HEK293 (cell line): ENCODE measurements around the gene DENND1A.

ENCODE experiments used
- CTCF ChIA-PET: fragments of 350-600 bp; formaldehyde crosslinking; extraction: SDS; loops from one replicate; lab custom pipeline; 2021; ENCODE audit warnings: antibody characterized with exemption; lab: Yijun Ruan, JAX
- POLR2A ChIA-PET: fragments of 300-600 bp; formaldehyde crosslinking; extraction: SDS; loops from one replicate; lab custom pipeline; 2020; ENCODE audit warnings: antibody characterized with exemption, inconsistent platforms; lab: Yijun Ruan, JAX
- H3K27ac ChIP-seq: fragments of 200-500 bp; sonication (Bioruptor generic); 2 replicates; pipeline ENCODE4 v1.5.1; 2014; ENCODE audit warnings: low read depth, low read length, control low read depth, inconsistent platforms; ENCODE audit errors: extremely low read depth
- H3K36me3 ChIP-seq, 2 experiments: fragments of 200-500 bp in 1 of 2; sonication (Bioruptor generic) in 1 of 2; 1 replicate in 1 of 2; 2 replicates in 1 of 2; pipeline ENCODE4 v1.5.1; 2014 to 2017; ENCODE audit warnings: inconsistent platforms in 2 of 2, low read length in 2 of 2; ENCODE audit not compliant: control insufficient read depth in 2 of 2, insufficient read depth in 1 of 2
- H3K4me1 ChIP-seq: fragments of 200-500 bp; sonication (Bioruptor generic); 2 replicates; pipeline ENCODE4 v1.5.1; 2014; ENCODE audit warnings: mild to moderate bottlenecking, low read length, inconsistent platforms; ENCODE audit not compliant: control insufficient read depth, insufficient read depth
- H3K4me3 ChIP-seq: 2 replicates; pipeline ENCODE4 v1.5.1; 2011; ENCODE audit warnings: low read depth, mild to moderate bottlenecking, control low read depth, low read length, moderate library complexity
- H3K9me3 ChIP-seq: fragments of 200-500 bp; sonication (Bioruptor generic); 2 replicates; pipeline ENCODE4 v1.5.1; 2014; ENCODE audit warnings: low read depth, low read length, inconsistent platforms; ENCODE audit not compliant: control insufficient read depth, insufficient read depth
- EGR2 ChIP-seq: fragments of 450-650 bp; formaldehyde crosslinking; IDR thresholded peaks from 2 replicates; pipeline ENCODE4 v1.5.1; 2016; ENCODE audit warnings: low read depth, missing biosample characterization, missing genetic modification characterization
- HIC1 ChIP-seq: fragments of 450-650 bp; formaldehyde crosslinking; IDR thresholded peaks from 2 replicates; pipeline ENCODE4 v1.5.1; 2016; ENCODE audit warnings: missing biosample characterization, missing genetic modification characterization
- HOXD13 ChIP-seq: sonication (generic); formaldehyde crosslinking; IDR thresholded peaks from 2 replicates; pipeline ENCODE4 v1.8.0; 2022; ENCODE audit warnings: missing genetic modification reagents, borderline replicate concordance
- KLF17 ChIP-seq: fragments of 450-650 bp; formaldehyde crosslinking; IDR thresholded peaks from 2 replicates; pipeline ENCODE4 v1.5.1; 2016; ENCODE audit warnings: missing biosample characterization, missing genetic modification characterization
- PRDM6 ChIP-seq: fragments of 450-650 bp; formaldehyde crosslinking; IDR thresholded peaks from 2 replicates; pipeline ENCODE4 v1.5.1; 2017; ENCODE audit warnings: missing biosample characterization, missing genetic modification characterization
- SP2 ChIP-seq: fragments of 450-650 bp; formaldehyde crosslinking; IDR thresholded peaks from 2 replicates; pipeline ENCODE4 v1.5.1; 2016; ENCODE audit warnings: missing biosample characterization, missing genetic modification characterization
- TRIM28 ChIP-seq: IDR thresholded peaks from 2 replicates; pipeline ENCODE4 v1.6.1; 2011; ENCODE audit warnings: low read length, control low read depth, borderline replicate concordance
- ZBTB1 ChIP-seq: fragments of 450-650 bp; formaldehyde crosslinking; IDR thresholded peaks from 2 replicates; pipeline ENCODE4 v1.5.1; 2016; ENCODE audit warnings: missing biosample characterization, missing genetic modification characterization
- ZBTB7A ChIP-seq: fragments of 450-650 bp; formaldehyde crosslinking; IDR thresholded peaks from 2 replicates; pipeline ENCODE4 v1.5.1; 2016; ENCODE audit warnings: low read depth, missing biosample characterization, missing genetic modification characterization
- ZFP37 ChIP-seq: fragments of 450-650 bp; formaldehyde crosslinking; IDR thresholded peaks from 2 replicates; pipeline ENCODE4 v1.5.1; 2016; ENCODE audit warnings: missing biosample characterization, missing genetic modification characterization
- ZNF157 ChIP-seq: fragments of 450-650 bp; formaldehyde crosslinking; IDR thresholded peaks from 2 replicates; pipeline ENCODE4 v1.5.1; 2016; ENCODE audit warnings: missing biosample characterization, missing genetic modification characterization
- ZNF174 ChIP-seq: fragments of 450-650 bp; formaldehyde crosslinking; IDR thresholded peaks from 2 replicates; pipeline ENCODE4 v1.5.0; 2017; ENCODE audit warnings: missing biosample characterization, mild to moderate bottlenecking, missing genetic modification characterization
- ZNF211 ChIP-seq: fragments of 450-650 bp; formaldehyde crosslinking; IDR thresholded peaks from 2 replicates; pipeline ENCODE4 v1.5.1; 2016; ENCODE audit warnings: low read depth, missing biosample characterization, missing genetic modification characterization
- ZNF223 ChIP-seq: fragments of 450-650 bp; formaldehyde crosslinking; IDR thresholded peaks from 2 replicates; pipeline ENCODE4 v1.5.1; 2016; ENCODE audit warnings: missing biosample characterization, missing genetic modification characterization
- ZNF302 ChIP-seq: fragments of 450-650 bp; formaldehyde crosslinking; IDR thresholded peaks from 2 replicates; pipeline ENCODE4 v1.5.1; 2016; ENCODE audit warnings: missing biosample characterization, missing genetic modification characterization, low read depth
- ZNF324 ChIP-seq: fragments of 450-650 bp; formaldehyde crosslinking; IDR thresholded peaks from 2 replicates; pipeline ENCODE4 v1.5.1; 2016; ENCODE audit warnings: missing biosample characterization, missing genetic modification characterization
- ZNF341 ChIP-seq: fragments of 450-650 bp; formaldehyde crosslinking; IDR thresholded peaks from 2 replicates; pipeline ENCODE4; 2016; ENCODE audit warnings: low read depth, missing biosample characterization, missing genetic modification characterization
- ZNF362 ChIP-seq: fragments of 450-650 bp; formaldehyde crosslinking; IDR thresholded peaks from 2 replicates; pipeline ENCODE4 v1.5.1; 2016; ENCODE audit warnings: missing biosample characterization, missing genetic modification characterization
- ZNF37A ChIP-seq: fragments of 450-650 bp; IDR thresholded peaks from 2 replicates; pipeline ENCODE4 v1.5.1; 2018; ENCODE audit warnings: missing biosample characterization, missing genetic modification characterization
- ZNF416 ChIP-seq: fragments of 450-650 bp; formaldehyde crosslinking; IDR thresholded peaks from 2 replicates; pipeline ENCODE4 v1.5.1; 2016; ENCODE audit warnings: missing biosample characterization, missing genetic modification characterization
- ZNF518A ChIP-seq: fragments of 450-650 bp; formaldehyde crosslinking; conservative IDR thresholded peaks from 2 replicates; pipeline ENCODE4 v1.5.1; 2016; ENCODE audit warnings: low read depth, missing biosample characterization, missing genetic modification characterization
- ZNF549 ChIP-seq: fragments of 450-650 bp; IDR thresholded peaks from 2 replicates; pipeline ENCODE4 v1.5.1; 2018; ENCODE audit warnings: missing biosample characterization, missing genetic modification characterization, mild to moderate bottlenecking, inconsistent platforms, moderate library complexity
- ZNF558 ChIP-seq: fragments of 450-650 bp; formaldehyde crosslinking; IDR thresholded peaks from 2 replicates; pipeline ENCODE4 v1.5.1; 2016; ENCODE audit warnings: missing biosample characterization, missing genetic modification characterization
- ZNF561 ChIP-seq: fragments of 450-650 bp; IDR thresholded peaks from 2 replicates; pipeline ENCODE4 v1.5.1; 2018; ENCODE audit warnings: missing biosample characterization, missing genetic modification characterization, borderline replicate concordance
- ZNF654 ChIP-seq: fragments of 450-650 bp; formaldehyde crosslinking; IDR thresholded peaks from 2 replicates; pipeline ENCODE4 v1.5.1; 2016; ENCODE audit warnings: low read depth, missing biosample characterization, missing genetic modification characterization
- ZNF707 ChIP-seq: fragments of 450-650 bp; formaldehyde crosslinking; IDR thresholded peaks from 2 replicates; pipeline ENCODE4 v1.5.1; 2016; ENCODE audit warnings: missing biosample characterization, missing genetic modification characterization
- ZNF791 ChIP-seq: fragments of 450-650 bp; formaldehyde crosslinking; IDR thresholded peaks from 2 replicates; pipeline ENCODE4 v1.5.1; 2016; ENCODE audit warnings: missing biosample characterization, missing genetic modification characterization
- ZSCAN30 ChIP-seq: fragments of 450-650 bp; IDR thresholded peaks from 2 replicates; pipeline ENCODE4 v1.5.1; 2018; ENCODE audit warnings: missing biosample characterization, mild to moderate bottlenecking, missing genetic modification characterization, moderate library complexity

Gene DENND1A

GRCh38 chr9:123687246-123687751 lies 242.6 kb downstream of the DENND1A start (continued):
- TF ChIP-seq ZNF549 (tag by site-specific recombination) (no peak), ZFP37 (tag by site-specific recombination) (no peak), ZNF654 (tag by site-specific recombination) (no peak), ZBTB7A (tag by site-specific recombination) (no peak), HIC1 (tag by site-specific recombination) (no peak), ZNF561 (tag by site-specific recombination) (peak; percentile 85), ZBTB1 (tag by site-specific recombination) (no peak), ZNF362 (tag by site-specific recombination) (no peak), SP2 (tag by site-specific recombination) (no peak), ZNF558 (tag by site-specific recombination) (no peak), ZNF791 (tag by site-specific recombination) (no peak)

GRCh38 chr9:123686829-123687192 lies 243.1 kb downstream of the DENND1A start:
- Histone ChIP-seq H3K4me1 (peaks cover 11% of the 10 kb centered on the region; the same call in 1 of the 2 replicates), H3K27ac (peak overlapping the region; percentile 86), H3K4me3 (no peak overlapping the region), H3K9me3 (no peaks in the 10 kb centered on the region), H3K36me3 (no peaks in the 10 kb centered on the region)
- ChIA-PET CTCF (interaction anchor here (0.7 to 1.7 kb wide), 3 partner anchors 140 to 355 kb away, joined by 3 to 6 read pairs (median 3); no protein-coding TSS in a partner anchor), POLR2A (interaction anchor here (0.6 kb wide), 1 partner anchor 54 kb away, joined by 3 read pairs; no protein-coding TSS in a partner anchor)
- TF ChIP-seq ZNF324 (tag by site-specific recombination) (no peak), ZNF37A (tag by site-specific recombination) (no peak), ZNF211 (no peak), ZNF518A (tag by site-specific recombination) (no peak), ZNF416 (tag by site-specific recombination) (no peak), ZNF302 (tag by site-specific recombination) (no peak), ZNF174 (tag by site-specific recombination) (no peak), HOXD13 (CRISPR knock-in tag) (no peak), PRDM6 (peak; percentile 56; the same call in 1 of the 2 replicates), ZNF223 (tag by site-specific recombination) (no peak), EGR2 (tag by site-specific recombination) (no peak), ZNF341 (tag by site-specific recombination) (peak; percentile 82), ZNF707 (tag by site-specific recombination) (no peak), ZNF157 (tag by site-specific recombination) (no peak), KLF17 (tag by site-specific recombination) (no peak), ZSCAN30 (tag by site-specific recombination) (0 out of 2 replicates have a peak, but pooled peaks have one; percentile 4), TRIM28 (no peak)
